Panc1 (cell line): ENCODE results near the gene NFATC2. TPM values are rescaled to one million over a fixed set of nuclear protein-coding genes. Genes with fewer than 3 reads are reported as not detected.

Experiments
- ATAC-seq: fragments of 200-7000 bp; cut with Tn5 transposase; 2 replicates; pipeline ENCODE4 v1.9.1; 2020; ENCODE audit warnings: mild to moderate bottlenecking, moderate library complexity
- BruUV-seq: library from RNA; stranded (reverse); fragments of 400-500 nt; replicated peaks from 2 replicates; lab custom pipeline; 2021; lab: Mats Ljungman, UMichigan
- CTCF ChIA-PET: fragments of 300-600 bp; sonication (Branson Sonifier 250); formaldehyde crosslinking; loops from one replicate; lab custom pipeline; 2022; ENCODE audit warnings: antibody characterized with exemption; lab: Charles Lee
- POLR2A ChIA-PET: fragments of 300-600 bp; sonication (Branson Sonifier 250); formaldehyde crosslinking; loops from one replicate; lab custom pipeline; 2022; ENCODE audit warnings: antibody characterized with exemption; lab: Charles Lee
- DNase-seq: peaks from one replicate; pipeline ENCODE4 v3.0.0-alpha.2; 2010; ENCODE audit warnings: low read depth, low spot score
- H3K27ac ChIP-seq: 2 replicates; pipeline ENCODE4 v1.5.1; 2011; ENCODE audit warnings: mild to moderate bottlenecking, low read length, inconsistent platforms
- H3K27me3 ChIP-seq: fragments of 200-500 bp; sonication (Bioruptor generic); 2 replicates; pipeline ENCODE4 v1.6.0; 2014; ENCODE audit warnings: low read length, inconsistent platforms; ENCODE audit not compliant: control insufficient read depth, insufficient read depth
- H3K36me3 ChIP-seq: fragments of 200-500 bp; sonication (Bioruptor generic); 2 replicates; pipeline ENCODE4 v1.5.1; 2014; ENCODE audit warnings: inconsistent platforms, mild to moderate bottlenecking, low read length, moderate library complexity; ENCODE audit not compliant: control insufficient read depth, insufficient read depth
- H3K4me1 ChIP-seq: 2 replicates; pipeline ENCODE4 v1.5.1; 2011; ENCODE audit warnings: inconsistent platforms, mild to moderate bottlenecking, low read length, moderate library complexity; ENCODE audit not compliant: control insufficient read depth, insufficient read depth
- H3K4me3 ChIP-seq, 2 experiments: 2 replicates each; pipeline ENCODE4 v1.5.1; 2011 to 2012; ENCODE audit warnings: low read depth in 2 of 2, low read length in 2 of 2, mild to moderate bottlenecking in 2 of 2, inconsistent platforms in 1 of 2, moderate library complexity in 1 of 2
- H3K9me3 ChIP-seq: fragments of 200-500 bp; sonication (Bioruptor generic); 2 replicates; pipeline ENCODE4 v1.5.1; 2014; ENCODE audit warnings: low read depth, mild to moderate bottlenecking, inconsistent platforms, low read length, moderate library complexity; ENCODE audit not compliant: control insufficient read depth, insufficient read depth
- POLR2AphosphoS5 ChIP-seq: IDR thresholded peaks from 2 replicates; pipeline ENCODE4 v1.6.1; 2012; ENCODE audit warnings: mild to moderate bottlenecking, low read depth, low read length, moderate library complexity
- SIN3A ChIP-seq: IDR thresholded peaks from 2 replicates; pipeline ENCODE4 v1.6.1; 2012; ENCODE audit warnings: low read depth, mild to moderate bottlenecking, low read length, moderate library complexity, borderline replicate concordance; ENCODE audit not compliant: insufficient read depth
- TCF7L2 ChIP-seq: IDR thresholded peaks from 2 replicates; pipeline ENCODE4 v1.6.1; 2011; ENCODE audit warnings: mild to moderate bottlenecking, low read depth, low read length, inconsistent platforms
- in situ Hi-C: cut with HindIII; loops from 2 replicates; pipeline ENCODE4 v1.10.0; 2016; ENCODE audit warnings: low sequenced_read_pairs, low pct_unique_long_range_greater_than_20kb
- intact Hi-C: fragments of 100-400 bp; cut with micrococcal nuclease; formaldehyde crosslinking; loops from one replicate; pipeline ENCODE4 v1.10.0; 2022; ENCODE audit not compliant: unreplicated experiment
- total RNA-seq: library from RNA; stranded (reverse); gene quantifications from one replicate; pipeline ENCODE4 v1.2.1, GENCODE V29; 2021; ENCODE audit not compliant: unreplicated experiment
- TF ChIP-seq, protein P1 (sequence below), 2 experiments: IDR thresholded peaks; 2 replicates each; pipeline ENCODE4 v1.6.1; 2011 to 2012; ENCODE audit warnings: low read depth in 2 of 2, control low read depth in 1 of 2, low read length in 1 of 2, mild to moderate bottlenecking in 1 of 2, moderate library complexity in 1 of 2; ENCODE audit not compliant: insufficient read depth in 1 of 2
- TF ChIP-seq, protein P2 (sequence below): fragments of 450-650 bp; IDR thresholded peaks from 2 replicates; pipeline ENCODE4 v1.5.1; 2017; ENCODE audit warnings: mild to moderate bottlenecking

Gene NFATC2
- total RNA-seq, 1 experiment from 2014 or later = 10.6 TPM

GRCh38 chr20:51497542-51498467, 44.7 kb downstream of the NFATC2 start:
- ATAC-seq = no peak
- no peak for DNase-seq
- no peaks in the 10 kb centered on the region for H3K36me3 ChIP-seq
- no peaks in the 10 kb centered on the region for H3K9me3 ChIP-seq
- CTCF ChIA-PET = no interaction called here
- H3K27ac ChIP-seq = no peak overlapping the region
- TF ChIP-seq, protein P1, sequence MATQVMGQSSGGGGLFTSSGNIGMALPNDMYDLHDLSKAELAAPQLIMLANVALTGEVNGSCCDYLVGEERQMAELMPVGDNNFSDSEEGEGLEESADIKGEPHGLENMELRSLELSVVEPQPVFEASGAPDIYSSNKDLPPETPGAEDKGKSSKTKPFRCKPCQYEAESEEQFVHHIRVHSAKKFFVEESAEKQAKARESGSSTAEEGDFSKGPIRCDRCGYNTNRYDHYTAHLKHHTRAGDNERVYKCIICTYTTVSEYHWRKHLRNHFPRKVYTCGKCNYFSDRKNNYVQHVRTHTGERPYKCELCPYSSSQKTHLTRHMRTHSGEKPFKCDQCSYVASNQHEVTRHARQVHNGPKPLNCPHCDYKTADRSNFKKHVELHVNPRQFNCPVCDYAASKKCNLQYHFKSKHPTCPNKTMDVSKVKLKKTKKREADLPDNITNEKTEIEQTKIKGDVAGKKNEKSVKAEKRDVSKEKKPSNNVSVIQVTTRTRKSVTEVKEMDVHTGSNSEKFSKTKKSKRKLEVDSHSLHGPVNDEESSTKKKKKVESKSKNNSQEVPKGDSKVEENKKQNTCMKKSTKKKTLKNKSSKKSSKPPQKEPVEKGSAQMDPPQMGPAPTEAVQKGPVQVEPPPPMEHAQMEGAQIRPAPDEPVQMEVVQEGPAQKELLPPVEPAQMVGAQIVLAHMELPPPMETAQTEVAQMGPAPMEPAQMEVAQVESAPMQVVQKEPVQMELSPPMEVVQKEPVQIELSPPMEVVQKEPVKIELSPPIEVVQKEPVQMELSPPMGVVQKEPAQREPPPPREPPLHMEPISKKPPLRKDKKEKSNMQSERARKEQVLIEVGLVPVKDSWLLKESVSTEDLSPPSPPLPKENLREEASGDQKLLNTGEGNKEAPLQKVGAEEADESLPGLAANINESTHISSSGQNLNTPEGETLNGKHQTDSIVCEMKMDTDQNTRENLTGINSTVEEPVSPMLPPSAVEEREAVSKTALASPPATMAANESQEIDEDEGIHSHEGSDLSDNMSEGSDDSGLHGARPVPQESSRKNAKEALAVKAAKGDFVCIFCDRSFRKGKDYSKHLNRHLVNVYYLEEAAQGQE (IDR thresholded peaks at IDR 0.05; ENCODE audit: insufficient read depth in 1 of 2, low read depth in 2 of 2, low read length in 1 of 2) = no peak
- TF ChIP-seq SIN3A (no peak), TCF7L2 (no peak), POLR2AphosphoS5 (no peak)
- TF ChIP-seq, protein P2, sequence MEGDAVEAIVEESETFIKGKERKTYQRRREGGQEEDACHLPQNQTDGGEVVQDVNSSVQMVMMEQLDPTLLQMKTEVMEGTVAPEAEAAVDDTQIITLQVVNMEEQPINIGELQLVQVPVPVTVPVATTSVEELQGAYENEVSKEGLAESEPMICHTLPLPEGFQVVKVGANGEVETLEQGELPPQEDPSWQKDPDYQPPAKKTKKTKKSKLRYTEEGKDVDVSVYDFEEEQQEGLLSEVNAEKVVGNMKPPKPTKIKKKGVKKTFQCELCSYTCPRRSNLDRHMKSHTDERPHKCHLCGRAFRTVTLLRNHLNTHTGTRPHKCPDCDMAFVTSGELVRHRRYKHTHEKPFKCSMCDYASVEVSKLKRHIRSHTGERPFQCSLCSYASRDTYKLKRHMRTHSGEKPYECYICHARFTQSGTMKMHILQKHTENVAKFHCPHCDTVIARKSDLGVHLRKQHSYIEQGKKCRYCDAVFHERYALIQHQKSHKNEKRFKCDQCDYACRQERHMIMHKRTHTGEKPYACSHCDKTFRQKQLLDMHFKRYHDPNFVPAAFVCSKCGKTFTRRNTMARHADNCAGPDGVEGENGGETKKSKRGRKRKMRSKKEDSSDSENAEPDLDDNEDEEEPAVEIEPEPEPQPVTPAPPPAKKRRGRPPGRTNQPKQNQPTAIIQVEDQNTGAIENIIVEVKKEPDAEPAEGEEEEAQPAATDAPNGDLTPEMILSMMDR = no peak
- intact Hi-C loops = no loop called here
- BruUV-seq = no TSS peak
- POLR2A ChIA-PET = no interaction called here
- in situ Hi-C loops = no loop called here
- H3K4me1 ChIP-seq = peaks cover 18% of the 10 kb centered on the region
- no peaks in the 10 kb centered on the region for H3K27me3 ChIP-seq
- H3K4me3 ChIP-seq = no peak overlapping the region

GRCh38 chr20:51496964-51497363, 45.6 kb downstream of the NFATC2 start:
- TF ChIP-seq SIN3A (no peak), TCF7L2 (no peak)
- TF ChIP-seq, protein P2 = no peak
- H3K4me1 ChIP-seq = peaks cover 12% of the 10 kb centered on the region
- in situ Hi-C loops (no loop called here), intact Hi-C loops (no loop called here)
- no peaks in the 10 kb centered on the region for H3K36me3 ChIP-seq
- ChIA-PET CTCF (no interaction called here), POLR2A (no interaction called here)
- no peak overlapping the region for H3K27ac ChIP-seq
- H3K4me3 ChIP-seq = no peak overlapping the region
- ATAC-seq = no peak
- H3K9me3 ChIP-seq = no peaks in the 10 kb centered on the region
- no peaks in the 10 kb centered on the region for H3K27me3 ChIP-seq
- BruUV-seq = no TSS peak
- no peak for DNase-seq
